Measurements from ENCODE around the gene KCNF1.
"Not testable (repeated sequence)": the region's sequence is repeated elsewhere in the genome, so short reads cannot be mapped to it uniquely, and the experiment has no call there.

Gene KCNF1

DNA sequence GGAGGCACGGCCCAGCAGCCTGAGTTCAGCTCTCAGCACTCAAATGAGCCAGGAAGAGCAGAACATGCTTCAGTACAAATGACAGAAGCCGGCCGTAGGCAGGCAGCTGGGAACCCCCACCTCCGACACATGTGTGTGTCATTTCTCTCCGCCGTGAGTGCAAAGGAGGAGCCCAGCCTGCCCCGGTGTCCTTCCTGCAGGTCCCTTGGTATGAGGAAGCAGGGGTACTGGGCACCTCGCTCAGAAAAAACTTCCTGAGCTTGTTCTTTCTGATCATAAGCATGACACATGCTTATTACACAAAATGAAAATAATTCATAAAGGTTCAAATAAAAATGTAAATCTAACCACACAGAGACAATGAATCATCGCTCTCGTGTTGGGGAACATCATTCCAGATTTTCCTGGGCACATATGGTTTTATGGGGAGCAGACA lies 35.3 kb downstream of the KCNF1 start:
- DNase-seq (ENCODE audit: low read depth), result no peak

DNA sequence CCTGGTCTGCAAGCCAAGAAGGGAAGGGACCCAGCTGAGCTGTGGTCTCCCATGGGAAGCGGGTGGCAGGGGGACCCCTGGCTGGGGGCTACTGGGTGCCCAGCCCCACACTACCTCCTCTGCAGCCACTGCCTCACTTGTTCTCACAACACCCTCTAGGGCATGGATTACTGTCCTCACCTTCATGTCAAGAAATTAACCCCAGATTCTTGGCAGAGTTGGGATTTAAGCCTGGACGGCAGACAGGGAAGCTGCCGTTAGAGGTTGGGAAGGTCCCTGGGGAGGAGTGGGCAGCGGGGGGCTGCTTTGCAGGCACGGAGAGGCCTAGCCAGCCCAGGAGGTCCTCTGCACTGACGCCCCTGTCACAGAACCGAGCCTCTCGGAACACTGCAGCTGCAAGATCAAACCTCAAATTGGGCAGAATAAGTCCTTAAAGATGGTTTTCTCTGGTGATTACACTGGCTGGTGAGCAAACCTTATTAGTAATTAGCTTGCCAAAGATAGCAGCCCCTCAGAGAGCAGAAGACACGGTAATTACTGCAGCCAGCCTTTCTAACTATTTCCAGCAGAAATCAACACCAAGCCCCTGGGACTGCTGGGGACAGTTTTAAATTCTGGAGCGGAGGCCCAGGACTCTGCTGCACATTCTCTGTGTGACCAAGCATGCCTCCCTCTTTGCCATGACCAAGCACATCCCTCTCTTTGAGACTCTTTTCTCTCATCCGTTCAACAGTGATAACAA lies 35.9 kb downstream of the KCNF1 start:
- DNase-seq (ENCODE audit: low read depth), result no peak

DNA sequence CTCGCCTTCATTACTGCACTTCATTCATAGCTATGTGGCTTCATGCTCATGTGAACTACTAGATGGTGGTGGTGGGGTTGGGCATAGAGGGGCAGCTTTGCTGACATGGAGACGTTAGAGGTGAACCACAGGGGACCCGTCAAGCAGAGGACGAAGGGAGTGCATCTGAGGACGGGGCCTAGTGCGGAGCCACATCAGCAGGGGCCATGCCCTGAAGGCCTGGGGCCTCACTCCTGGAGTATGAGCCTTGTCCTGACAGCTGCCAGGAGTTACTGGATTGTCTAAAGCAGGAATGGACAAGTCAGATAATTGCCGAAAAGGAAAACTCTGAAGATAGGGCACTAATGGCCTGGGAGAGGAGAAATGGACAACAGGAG lies 36.4 kb downstream of the KCNF1 start:
- DNase-seq (ENCODE audit: low read depth), result no peak

DNA sequence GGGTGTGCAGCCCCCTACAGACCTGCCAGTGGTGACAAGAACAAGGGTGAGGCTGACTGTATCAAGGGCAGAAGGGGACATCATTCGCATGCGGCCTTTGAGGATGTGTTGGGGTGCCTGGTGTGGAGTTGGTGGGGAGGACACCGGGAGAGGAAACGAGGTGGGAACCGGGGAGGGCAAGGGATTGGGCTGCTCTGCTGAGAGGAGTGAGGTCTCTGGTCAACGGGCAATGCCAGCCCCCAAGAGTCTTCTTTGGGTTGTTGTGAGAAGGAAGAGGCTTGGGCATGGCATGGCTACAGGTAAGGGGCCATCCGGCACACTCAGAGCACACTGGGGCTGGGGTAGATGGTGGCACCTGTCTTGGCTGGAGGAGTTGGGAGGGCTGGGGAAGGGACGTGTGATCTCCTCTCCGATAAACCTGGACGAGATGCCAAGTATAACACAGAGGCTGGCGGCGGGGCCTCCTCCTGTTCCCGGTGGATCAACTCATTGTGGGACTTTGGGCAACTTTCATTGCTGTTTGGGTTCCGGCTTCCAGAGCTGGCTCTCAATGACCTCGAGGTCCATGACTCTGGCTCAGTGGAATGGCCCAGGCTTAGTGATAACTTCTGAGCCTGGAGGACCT lies 37.0 kb downstream of the KCNF1 start:
- DNase-seq (ENCODE audit: low read depth), result no peak

DNA sequence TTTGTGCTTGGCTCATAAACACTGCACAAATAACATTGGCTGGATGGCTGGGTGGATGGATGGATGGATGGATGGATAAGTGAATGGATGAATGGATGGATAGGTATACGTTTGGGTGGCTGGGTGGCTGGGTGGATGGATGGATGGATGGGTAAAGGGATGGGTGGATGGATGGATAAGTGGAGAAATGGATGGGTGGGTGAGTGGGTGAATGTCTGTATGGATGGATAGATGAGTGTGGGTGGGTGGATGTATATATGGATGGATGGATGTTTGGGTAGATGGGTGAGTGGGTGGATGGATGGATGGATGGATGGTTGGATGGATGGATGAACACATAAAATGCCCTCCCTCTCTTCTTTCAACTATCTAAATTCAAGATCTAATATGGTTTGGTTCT lies 38.1 kb downstream of the KCNF1 start:
- no peak for DNase-seq (ENCODE audit: low read depth)

DNA sequence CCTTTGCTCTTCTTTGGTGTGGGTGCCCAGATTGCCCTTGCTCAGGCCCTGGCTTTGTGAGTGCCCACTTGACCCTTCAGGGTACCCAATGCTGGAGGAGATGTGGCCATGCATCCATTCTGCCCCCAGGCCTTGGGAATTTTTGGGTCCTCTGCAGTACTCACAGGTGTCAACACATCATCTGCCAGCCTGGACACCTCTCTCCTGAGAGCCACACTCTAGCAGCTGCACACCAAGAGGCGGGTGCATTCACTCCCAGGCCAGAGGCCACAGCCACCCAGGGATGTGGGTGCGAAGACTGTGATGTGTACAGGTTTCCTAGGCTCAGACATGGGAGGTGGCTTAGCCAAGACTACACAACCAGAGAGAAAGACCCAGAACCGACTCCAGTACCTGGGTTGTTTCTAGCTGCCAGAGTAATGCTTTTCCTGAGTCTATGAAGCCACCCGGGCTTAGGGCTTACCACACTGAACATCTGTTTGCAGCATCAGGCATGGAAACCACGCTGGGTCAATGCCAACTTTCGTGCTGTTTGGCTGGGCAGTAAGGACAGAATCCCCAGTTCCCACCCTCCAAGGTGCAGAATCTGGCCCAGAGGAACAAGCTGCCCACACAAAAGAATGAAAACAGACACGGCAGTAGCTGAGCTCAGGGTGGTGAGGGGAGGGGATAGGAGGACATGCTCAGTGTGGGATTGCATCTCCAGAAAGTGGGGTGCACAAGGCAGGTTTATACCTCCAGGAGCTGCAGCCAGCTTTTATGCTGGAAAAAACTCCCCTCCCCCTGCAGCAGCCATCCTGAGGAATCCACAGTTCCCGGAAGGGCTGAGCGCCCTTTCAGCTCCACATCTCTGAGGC lies 40.1 kb downstream of the KCNF1 start:
- no peak for DNase-seq (ENCODE audit: low read depth)

DNA sequence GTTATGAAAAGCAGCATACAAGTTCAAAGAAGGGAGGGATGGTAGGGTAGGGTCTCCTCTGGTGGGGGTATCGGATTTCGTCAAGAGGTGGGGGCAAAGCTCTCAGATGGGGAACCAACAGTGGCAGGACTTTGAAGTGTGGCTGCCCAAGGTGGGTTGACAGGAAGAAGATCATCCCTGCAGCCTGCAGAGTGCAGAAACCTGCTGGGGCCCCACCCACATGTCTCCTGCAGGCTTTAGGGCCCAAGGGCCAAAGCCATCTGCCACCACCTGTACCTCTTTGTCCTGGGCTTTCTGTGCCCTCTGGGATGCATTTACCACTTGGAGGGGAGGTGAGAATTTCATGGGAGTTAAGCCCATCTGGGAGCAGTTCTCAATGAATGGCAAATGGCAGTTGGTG lies 42.7 kb downstream of the KCNF1 start:
- DNase-seq (ENCODE audit: low read depth), result no peak

DNA sequence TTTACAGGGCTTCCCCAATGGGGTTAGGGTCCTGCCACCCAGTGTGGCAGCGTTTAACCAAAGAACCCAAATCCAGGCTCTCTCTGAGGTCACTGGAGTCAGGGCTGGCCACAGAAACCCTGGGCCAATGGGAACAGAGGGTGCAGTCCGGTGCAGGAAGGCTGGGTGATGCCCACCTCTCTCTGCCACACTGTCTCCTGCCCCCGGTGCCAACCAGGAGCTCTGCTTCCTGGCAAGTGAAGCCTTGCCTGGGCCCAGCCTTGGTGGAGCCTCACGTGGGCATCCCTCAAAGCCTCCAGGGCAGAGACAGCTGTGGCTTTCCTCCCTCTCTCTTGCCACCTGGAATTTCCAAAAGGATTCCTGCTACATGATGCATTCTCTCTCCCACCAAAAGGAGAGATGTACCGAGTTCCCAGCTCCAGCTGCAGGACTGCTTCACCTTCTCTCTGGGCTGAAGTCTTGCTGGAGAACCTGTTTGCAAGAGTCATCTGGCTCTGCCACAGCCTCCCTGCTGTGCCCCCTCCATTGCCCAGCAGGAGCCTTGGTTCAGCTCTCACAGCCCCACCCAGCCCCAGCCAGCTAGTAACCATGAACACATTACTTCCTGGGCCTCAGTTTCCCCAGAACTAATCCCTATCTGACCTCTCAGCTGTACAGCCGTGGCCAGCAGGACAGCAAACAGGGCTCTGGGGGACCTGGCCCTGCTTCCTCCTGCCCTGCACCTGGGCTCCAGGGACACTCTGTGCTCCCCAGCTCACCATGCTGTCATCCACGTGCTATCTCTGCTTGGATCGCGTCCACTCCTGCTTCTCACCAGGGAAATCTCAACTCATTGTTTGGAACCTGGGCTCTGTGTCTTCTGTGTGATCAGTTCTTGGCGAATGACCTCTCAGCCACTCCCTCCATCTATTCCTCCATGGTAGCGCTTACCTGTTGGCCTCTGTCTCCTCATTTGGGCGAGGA lies 43.4 kb downstream of the KCNF1 start:
- DNase-seq (ENCODE audit: low read depth), result no peak

DNA sequence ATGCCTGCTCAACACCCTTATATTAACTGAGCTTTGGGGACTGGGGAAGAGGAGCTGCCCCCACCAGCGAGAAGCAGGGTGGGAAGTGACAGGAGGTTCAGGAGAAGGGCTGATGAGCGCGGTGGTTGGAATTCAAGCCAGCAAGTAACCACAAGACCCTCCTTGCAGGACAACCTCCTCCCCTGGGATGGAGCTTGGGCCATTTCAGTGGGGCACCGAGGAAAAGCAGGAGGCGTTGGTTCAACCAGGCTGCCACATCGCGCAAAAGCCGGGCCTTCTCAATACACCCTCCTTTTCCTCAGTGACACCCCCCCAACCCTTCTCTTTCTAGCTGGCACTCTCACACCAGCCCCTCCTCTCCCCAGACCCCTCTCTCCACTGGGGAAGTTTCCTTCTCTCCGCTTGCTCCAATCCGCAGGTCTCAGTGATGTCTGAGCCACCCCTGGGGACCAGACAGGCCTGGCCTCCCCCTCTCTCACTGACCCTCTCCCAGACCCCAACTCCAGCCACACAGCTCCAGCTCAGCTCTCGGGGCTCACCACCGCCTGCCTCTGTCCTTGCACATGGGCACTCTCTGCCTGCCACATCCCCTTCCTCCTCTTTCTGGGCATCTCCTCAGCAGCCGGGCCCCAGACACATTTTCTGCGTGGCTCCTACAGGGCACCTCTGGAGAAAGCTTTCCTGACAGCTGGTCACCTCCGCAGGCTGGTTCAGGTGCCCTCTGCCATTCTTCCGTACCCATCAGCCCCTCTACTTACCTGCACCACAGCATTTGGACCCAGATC lies 44.5 kb downstream of the KCNF1 start:
- no peak for DNase-seq (ENCODE audit: low read depth)

DNA sequence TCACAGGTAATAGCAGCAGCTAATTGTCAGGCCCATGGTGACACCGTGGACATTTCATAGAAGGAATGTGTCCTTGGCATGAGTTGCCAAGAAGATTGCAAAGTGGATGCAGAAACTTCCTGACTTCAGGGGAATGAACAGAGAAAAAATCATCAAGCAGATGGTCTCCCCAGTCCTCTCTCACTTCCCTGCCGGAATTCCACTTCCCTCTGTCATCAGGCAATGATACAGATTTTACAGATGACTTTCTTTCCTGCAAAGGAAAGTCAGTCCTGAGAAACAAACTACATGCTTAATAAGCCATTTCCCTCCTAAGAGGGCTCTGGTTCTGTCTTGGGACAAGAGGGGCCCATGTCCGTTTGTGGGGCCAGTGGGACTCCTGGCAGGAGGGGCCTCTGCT lies 45.7 kb downstream of the KCNF1 start:
- DNase-seq (ENCODE audit: low read depth), result no peak

DNA sequence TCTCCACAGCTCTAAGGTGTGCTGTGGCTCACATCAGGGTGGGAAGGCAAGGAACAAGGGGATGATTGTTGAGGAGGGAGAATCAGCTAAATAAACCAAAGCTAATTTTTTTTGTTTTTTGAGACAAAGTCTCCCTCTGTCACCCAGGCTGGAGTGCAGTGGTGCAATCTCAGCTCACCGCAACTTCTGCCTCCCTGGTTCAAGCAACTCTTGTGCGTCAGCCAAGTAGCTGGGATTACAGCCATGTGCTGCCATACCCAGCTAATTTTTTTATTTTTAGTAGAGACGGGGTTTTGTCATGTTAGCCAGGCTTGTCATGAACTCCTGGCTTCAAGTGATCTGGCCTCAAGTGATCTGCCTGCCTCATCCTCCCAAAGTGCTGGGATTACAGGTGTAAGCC lies 46.7 kb downstream of the KCNF1 start:
- not testable (repeated sequence) for DNase-seq (ENCODE audit: low read depth)

DNA sequence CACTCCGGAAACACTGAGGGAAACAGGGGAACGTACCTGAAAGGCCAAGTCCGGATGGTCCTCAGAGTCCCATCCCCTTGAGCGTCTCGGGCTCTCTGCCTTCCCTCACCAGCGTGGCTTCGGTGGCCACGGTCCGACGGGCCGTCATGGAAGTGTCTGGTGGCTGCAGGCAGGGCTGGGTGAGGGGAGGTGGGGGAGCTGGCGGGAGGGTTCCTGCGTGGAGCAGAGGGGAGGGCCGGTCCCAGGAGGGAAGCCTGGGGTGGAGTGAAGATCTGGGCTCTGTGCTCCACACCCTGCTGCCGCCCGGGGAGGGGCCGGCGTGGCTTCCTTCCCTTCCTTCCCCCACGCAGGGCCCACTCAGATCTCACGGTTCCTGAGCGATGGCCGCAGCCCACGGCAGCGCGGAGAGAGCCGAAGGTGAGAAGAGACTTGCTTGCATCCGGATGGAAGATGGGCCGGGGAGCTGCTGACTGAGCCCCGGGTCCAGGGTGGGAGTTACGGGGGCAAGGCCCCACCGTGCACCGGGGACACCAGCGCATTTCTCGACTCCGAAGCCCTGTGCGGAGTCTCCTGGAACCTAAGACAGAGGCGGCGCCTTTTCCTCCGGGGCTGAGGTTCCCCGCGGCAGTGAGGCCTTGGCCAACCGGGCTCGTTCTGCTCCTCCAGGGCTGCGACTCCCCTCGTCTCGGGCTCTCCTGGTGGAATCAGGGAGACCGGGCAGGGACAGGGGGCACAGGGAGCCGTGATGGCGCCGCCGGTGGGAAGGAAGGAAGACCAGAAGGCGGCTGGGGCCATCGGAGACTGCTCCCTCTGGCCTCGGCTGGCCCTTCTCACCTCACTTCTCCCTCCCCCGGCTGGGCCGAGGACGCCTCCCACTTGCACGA lies 49.1 kb downstream of the KCNF1 start:
- DNase-seq (ENCODE audit: low read depth), result no peak

DNA sequence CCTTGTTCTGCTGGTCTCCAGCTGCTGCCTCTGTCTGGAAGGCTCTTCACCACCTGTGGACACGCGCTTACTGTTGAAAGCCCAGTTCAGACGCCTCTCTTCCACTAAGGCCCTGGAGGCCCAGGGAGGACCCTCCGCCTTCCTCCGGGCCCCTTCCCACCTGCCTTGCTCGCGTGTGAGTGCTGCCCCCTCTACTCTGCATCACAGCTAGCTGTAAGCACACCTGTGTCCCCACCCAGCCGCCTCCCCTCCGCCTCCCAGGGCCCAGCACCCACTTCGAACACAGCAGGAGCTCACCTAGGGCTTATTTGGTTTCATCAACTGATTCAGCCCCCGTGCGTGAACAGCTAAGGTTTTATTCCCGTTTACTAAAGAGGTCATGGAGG lies 49.7 kb downstream of the KCNF1 start:
- no peak for DNase-seq (ENCODE audit: low read depth)

DNA sequence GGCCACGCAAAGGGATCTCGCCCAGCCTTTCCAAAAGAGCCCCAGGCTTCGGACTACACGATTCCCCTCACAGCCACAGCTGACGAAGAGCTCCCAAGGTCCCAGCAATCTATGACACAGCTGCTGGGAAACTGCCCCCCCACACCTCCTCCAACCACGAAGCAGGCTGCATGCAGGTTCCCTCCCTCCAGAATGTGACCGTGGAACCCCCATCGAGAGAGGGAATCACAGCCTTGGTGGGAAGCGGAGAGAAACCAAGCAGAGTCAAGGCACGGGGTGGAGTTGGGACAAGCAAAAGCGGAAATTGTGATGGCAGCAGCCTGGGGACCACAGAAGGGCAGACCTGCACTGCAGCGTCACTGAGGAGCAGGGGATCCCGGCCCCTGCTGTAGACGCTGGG lies 50.3 kb downstream of the KCNF1 start:
- DNase-seq (ENCODE audit: low read depth), result no peak

DNA sequence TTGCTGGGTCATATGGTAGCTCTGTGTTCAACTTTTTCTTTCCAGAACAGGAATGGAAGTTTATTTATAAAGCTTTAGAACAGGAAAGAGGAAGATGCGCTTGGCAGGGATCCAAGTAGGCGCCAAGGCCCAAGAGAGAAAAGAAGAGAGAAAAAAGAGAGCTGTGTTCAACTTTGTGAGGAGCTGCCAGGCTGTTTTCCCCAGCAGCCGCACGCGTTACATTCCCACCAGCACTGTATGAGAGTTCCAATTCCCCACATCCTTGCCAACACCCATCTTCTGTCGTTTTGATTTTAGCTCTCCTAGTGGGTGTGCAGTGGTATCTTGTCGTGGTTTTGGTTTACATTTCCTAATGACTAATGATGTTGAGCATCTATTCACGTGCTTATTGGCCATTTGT lies 51.4 kb downstream of the KCNF1 start:
- DNase-seq (ENCODE audit: low read depth), result no peak

Data from GM04503 (cell line).